K562 (cell line): ENCODE measurements around the gene MASP1.

ENCODE experiments used
- ARNT ChIP-seq, 2 experiments: fragments of 450-650 bp; IDR thresholded peaks; 2 replicates each; pipeline ENCODE4 v1.6.1; 2016; ENCODE audit warnings: mild to moderate bottlenecking in 1 of 2
- BRD4 ChIP-seq: fragments of 200-600 bp; sonication (generic); IDR thresholded peaks from 2 replicates; pipeline ENCODE4 v1.6.1; 2017; ENCODE audit warnings: inconsistent platforms
- CTCF ChIP-seq, 3 experiments: IDR thresholded peaks in 2 of 3; conservative IDR thresholded peaks in 1 of 3; 2 replicates each; pipeline ENCODE4 v1.5.1; 2011 to 2012; ENCODE audit warnings: low read length in 3 of 3, mild to moderate bottlenecking in 3 of 3, control low read depth in 2 of 3, improper control_type of control experiment in 1 of 3, inconsistent platforms in 1 of 3, low read depth in 1 of 3, mixed read lengths in 1 of 3, moderate library complexity in 1 of 3; ENCODE audit not compliant: insufficient read depth in 2 of 3
- EP300 ChIP-seq: IDR thresholded peaks from 2 replicates; pipeline ENCODE4 v1.6.1; 2012; ENCODE audit warnings: low read length, improper control_type of control experiment
- FOXJ3 ChIP-seq: sonication (generic); formaldehyde crosslinking; IDR thresholded peaks from 2 replicates; pipeline ENCODE4 v1.4.0; 2020; ENCODE audit warnings: mild to moderate bottlenecking, missing genetic modification reagents
- SREBF2 ChIP-seq: sonication (generic); formaldehyde crosslinking; IDR thresholded peaks from 2 replicates; pipeline ENCODE4 v1.4.0; 2020; ENCODE audit warnings: mild to moderate bottlenecking, missing genetic modification reagents
- TAF7 ChIP-seq: fragments of 450-650 bp; IDR thresholded peaks from 2 replicates; pipeline ENCODE4 v1.6.1; 2016; ENCODE audit warnings: missing genetic modification characterization, missing compliant biosample characterization
- TBP ChIP-seq: optimal IDR thresholded peaks from 2 replicates; pipeline ENCODE3; 2011; ENCODE audit warnings: low read depth, low read length, improper control_type of control experiment
- ZNF232 ChIP-seq: sonication (generic); formaldehyde crosslinking; IDR thresholded peaks from 2 replicates; pipeline ENCODE4 v1.8.0; 2022; ENCODE audit warnings: mild to moderate bottlenecking, missing genetic modification reagents

- TF ChIP-seq TBP (no peak), EP300 (no peak), TAF7 (tag) (no peak), CTCF (IDR thresholded peaks at IDR 0.05 in 2 of 3, conservative IDR thresholded peaks at IDR 0.05 in 1 of 3; ENCODE audit: insufficient read depth in 2 of 3, low read depth in 1 of 3, low read length in 3 of 3) (no peak), ZNF232 (CRISPR knock-in tag) (no peak), SREBF2 (CRISPR knock-in tag) (no peak), BRD4 (no peak), ARNT (IDR thresholded peaks at IDR 0.05) (no peak), FOXJ3 (CRISPR knock-in tag) (no peak)
Observed at GRCh38 chr3:187242900-187243299, 48.6 kb downstream of the MASP1 start.
